OCI-LY7 (cell line): ENCODE results near the gene R3HDM4. TPM values are rescaled to one million over a fixed set of nuclear protein-coding genes. Genes with fewer than 3 reads are reported as not detected.

Experiments used
- BruUV-seq: library from RNA; stranded (reverse); fragments of 400-500 nt; replicated peaks from 2 replicates; lab custom pipeline; 2021; lab: Mats Ljungman, UMichigan
- CTCF ChIA-PET: fragments of 300-600 bp; sonication (Branson Sonifier 250); formaldehyde crosslinking; loops from one replicate; lab custom pipeline; 2022; ENCODE audit warnings: antibody characterized with exemption; ENCODE audit not compliant: unreplicated experiment; lab: Charles Lee
- POLR2A ChIA-PET: fragments of 300-600 bp; sonication (Branson Sonifier 250); formaldehyde crosslinking; loops from one replicate; lab custom pipeline; 2022; ENCODE audit warnings: antibody characterized with exemption; lab: Charles Lee
- DNase-seq: peaks from one replicate; pipeline ENCODE4 v3.0.0-alpha.2; 2015; ENCODE audit warnings: low spot score
- H2AFZ ChIP-seq: fragments of 200-600 bp; sonication (generic), shearing (Covaris generic); 2 replicates; pipeline ENCODE4 v1.6.1; 2014; ENCODE audit warnings: mild to moderate bottlenecking, antibody characterized with exemption, low read length, moderate library complexity
- H3K27ac ChIP-seq: fragments of 200-600 bp; sonication (generic); 2 replicates; pipeline ENCODE4 v1.5.1; 2014; ENCODE audit warnings: mixed run types, low read depth, mild to moderate bottlenecking, moderate library complexity, low read length, inconsistent platforms; ENCODE audit not compliant: poor library complexity, severe bottlenecking
- H3K36me3 ChIP-seq: fragments of 200-600 bp; sonication (generic); 2 replicates; pipeline ENCODE4 v1.6.1; 2014; ENCODE audit warnings: mild to moderate bottlenecking, antibody characterized with exemption, low read length, moderate library complexity, mixed read lengths; ENCODE audit not compliant: insufficient read depth
- H3K4me1 ChIP-seq: fragments of 200-600 bp; sonication (generic); 2 replicates; pipeline ENCODE4 v1.5.1; 2014; ENCODE audit warnings: mild to moderate bottlenecking, low read length; ENCODE audit not compliant: insufficient read depth, poor library complexity, severe bottlenecking
- H3K4me2 ChIP-seq: fragments of 200-600 bp; sonication (generic); 2 replicates; pipeline ENCODE4 v1.6.1; 2014; ENCODE audit warnings: mild to moderate bottlenecking, low read length
- H3K4me3 ChIP-seq: fragments of 200-600 bp; sonication (generic); 2 replicates; pipeline ENCODE4 v1.5.1; 2014; ENCODE audit warnings: mild to moderate bottlenecking, low read depth, low read length; ENCODE audit not compliant: poor library complexity, severe bottlenecking
- H3K79me2 ChIP-seq: fragments of 200-600 bp; sonication (generic); 2 replicates; pipeline ENCODE4 v1.6.1; 2016; ENCODE audit warnings: low read depth, mild to moderate bottlenecking, low read length, moderate library complexity, mixed read lengths; ENCODE audit not compliant: insufficient read depth
- H3K9me2 ChIP-seq: fragments of 200-600 bp; sonication (generic); 2 replicates; pipeline ENCODE4 v1.6.1; 2016; ENCODE audit warnings: mild to moderate bottlenecking, low read length, mixed read lengths; ENCODE audit not compliant: insufficient read depth
- H3K9me3 ChIP-seq: fragments of 200-600 bp; sonication (generic); 2 replicates; pipeline ENCODE4 v1.6.1; 2014; ENCODE audit warnings: mild to moderate bottlenecking, mixed run types, low read length, mixed read lengths
- H4K20me1 ChIP-seq: fragments of 200-600 bp; sonication (generic); 2 replicates; pipeline ENCODE4 v1.6.1; 2014; ENCODE audit warnings: mild to moderate bottlenecking, antibody characterized with exemption, low read length, moderate library complexity, mixed read lengths; ENCODE audit not compliant: insufficient read depth
- CTCF ChIP-seq: fragments of 200-600 bp; sonication (generic); conservative IDR thresholded peaks from 2 replicates; pipeline ENCODE4 v1.5.1; 2014; ENCODE audit warnings: mild to moderate bottlenecking, antibody characterized with exemption, low read length, moderate library complexity, mixed read lengths
- EZH2phosphoT487 ChIP-seq: fragments of 200-600 bp; sonication (generic); IDR thresholded peaks from 2 replicates; pipeline ENCODE4 v1.6.1; 2018; ENCODE audit warnings: low read depth, borderline replicate concordance, mild to moderate bottlenecking, mixed run types, antibody characterized with exemption, low read length, moderate library complexity, mixed read lengths
- intact Hi-C: fragments of 100-400 bp; cut with micrococcal nuclease; formaldehyde crosslinking; loops from one replicate; pipeline ENCODE4 v1.10.0; 2022; ENCODE audit not compliant: unreplicated experiment
- total RNA-seq, 2 experiments: library from RNA; depleted of rRNA in 1 of 2; stranded (reverse); fragments of >200 nt in 1 of 2; shearing (Covaris generic) in 1 of 2; gene quantifications; 2 replicates each; pipeline ENCODE4 v1.2.3, GENCODE V29; 2014 to 2022

The R3HDM4 gene
- total RNA-seq, 2 experiments from 2014 or later = 43.5 to 64.9 TPM

GRCh38 chr19:902446-903226, 10.4 kb downstream of the R3HDM4 start:
- TF ChIP-seq EZH2phosphoT487 (no peak), CTCF (no peak)
- H3K27ac ChIP-seq = no peak overlapping the region
- no TSS peak for BruUV-seq
- no peaks in the 10 kb centered on the region for H3K9me3 ChIP-seq
- POLR2A ChIA-PET = interaction anchor here (0.6 to 0.8 kb wide), 2 partner anchors 9 to 43 kb away, joined by 3 read pairs; partner anchors contain the start of genes MED16 and RNU6-9
- H3K9me2 ChIP-seq = no peaks in the 10 kb centered on the region
- CTCF ChIA-PET = no interaction called here
- H3K36me3 ChIP-seq = peaks cover 17% of the 10 kb centered on the region; the same call in 1 of the 2 replicates
- no peak overlapping the region for H3K4me2 ChIP-seq
- no peaks in the 10 kb centered on the region for H4K20me1 ChIP-seq
- peaks cover 45% of the 10 kb centered on the region for H3K4me1 ChIP-seq
- peaks cover 3% of the 10 kb centered on the region; the same call in 1 of the 2 replicates for H3K79me2 ChIP-seq
- H3K4me3 ChIP-seq = no peak overlapping the region
- intact Hi-C loops = no loop called here
- DNase-seq = no peak
- H2AFZ ChIP-seq = no peak overlapping the region

- TF ChIP-seq CTCF (no peak), EZH2phosphoT487 (no peak)
- DNase-seq = no peak
- POLR2A ChIA-PET = interaction anchor here (0.6 kb wide), 1 partner anchor 43 kb away, joined by 3 read pairs; no protein-coding TSS in a partner anchor
- Histone ChIP-seq H3K27ac (no peak overlapping the region), H3K4me2 (no peak overlapping the region), H4K20me1 (no peaks in the 10 kb centered on the region), H3K36me3 (peaks cover 17% of the 10 kb centered on the region; the same call in 1 of the 2 replicates), H3K79me2 (no peaks in the 10 kb centered on the region; the same call in 1 of the 2 replicates), H3K9me2 (no peaks in the 10 kb centered on the region), H3K4me3 (no peak overlapping the region), H2AFZ (no peak overlapping the region), H3K9me3 (no peaks in the 10 kb centered on the region), H3K4me1 (peaks cover 39% of the 10 kb centered on the region)
- CTCF ChIA-PET = no interaction called here
- intact Hi-C loops = no loop called here
- no TSS peak for BruUV-seq
Observed at GRCh38 chr19:902093-902370, 11.0 kb downstream of the R3HDM4 start.
